ENCODE measurements around the gene IPO11. TPM values are rescaled to one million over a fixed set of nuclear protein-coding genes. Genes with fewer than 3 reads are reported as not detected.

The IPO11 gene
- total and polyA plus RNA-seq, 2 of the 4 experiments (the other 2 are of a cell fraction): 12.6 to 40.0 TPM

DNA sequence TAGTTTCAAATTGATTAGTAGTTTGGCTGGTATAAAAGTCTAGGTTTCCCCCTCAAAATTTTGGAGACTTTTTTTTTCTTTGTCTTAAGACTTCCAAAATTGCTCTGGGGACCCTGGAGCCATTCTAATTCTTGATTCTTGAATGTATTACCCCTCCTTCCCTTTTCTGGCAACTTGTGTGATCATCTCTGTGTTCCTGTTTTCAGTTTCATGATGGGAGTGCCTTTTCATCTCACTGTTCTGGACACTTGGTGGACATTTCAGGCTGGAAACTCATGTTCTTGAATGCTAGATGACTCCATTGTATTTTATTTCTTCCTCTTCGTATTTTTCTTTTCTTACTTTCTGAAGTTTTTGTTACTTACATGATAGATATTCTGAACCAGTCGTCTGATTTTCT lies 108.8 kb downstream of the IPO11 start:
- Histone ChIP-seq H3K23ac (ENCODE audit: low read depth, low read length) (no peak overlapping the region), H3K27me3 (ENCODE audit: control insufficient read depth, insufficient read depth, low read length) (no peaks in the 10 kb centered on the region), H3K4me3 (ENCODE audit: insufficient read depth, low read depth, low read length) (no peak overlapping the region), H3K4ac (ENCODE audit: low read depth, low read length) (no peak overlapping the region), H4K91ac (ENCODE audit: insufficient read depth, low read depth, low read length) (no peak overlapping the region), H3K9me1 (ENCODE audit: insufficient read depth, low read length) (no peaks in the 10 kb centered on the region), H3K79me1 (ENCODE audit: low read depth in 1 of 2, low read length in 2 of 2) (no peaks in the 10 kb centered on the region), H4K8ac (ENCODE audit: low read depth in 2 of 2, low read length in 2 of 2) (no peak overlapping the region), H3K9me3 (ENCODE audit: control insufficient read depth, insufficient read depth, low read length) (no peaks in the 10 kb centered on the region), H3K14ac (replicated peaks; ENCODE audit: low read depth, low read length) (no peak overlapping the region), H2AK5ac (ENCODE audit: low read depth, low read length) (no peak overlapping the region), H3K56ac (ENCODE audit: extremely low read depth, insufficient read depth, low read length) (no peak overlapping the region), H3K27ac (ENCODE audit: insufficient read depth, low read length) (no peak overlapping the region), H3K9ac (ENCODE audit: low read depth, low read length) (no peak overlapping the region), H2BK15ac (ENCODE audit: low read depth, low read length) (no peak overlapping the region), H4K5ac (ENCODE audit: low read depth, low read length) (no peak overlapping the region), H2AK9ac (replicated peaks; ENCODE audit: low read depth, low read length, poor library complexity) (no peak overlapping the region), H3K4me1 (ENCODE audit: control insufficient read depth, insufficient read depth, low read length) (no peaks in the 10 kb centered on the region), H2BK5ac (ENCODE audit: low read depth, low read length, poor library complexity, severe bottlenecking) (no peak overlapping the region), H3K36me3 (ENCODE audit: control insufficient read depth, insufficient read depth, low read length) (no peaks in the 10 kb centered on the region), H2AFZ (replicated peaks; ENCODE audit: low read length, poor library complexity) (no peak overlapping the region), H2BK20ac (ENCODE audit: low read depth, low read length) (no peak overlapping the region), H3K18ac (ENCODE audit: low read depth, low read length) (no peak overlapping the region), H2BK120ac (ENCODE audit: low read depth, low read length) (no peak overlapping the region), H3K4me2 (ENCODE audit: low read depth, low read length) (no peak overlapping the region), H4K20me1 (ENCODE audit: insufficient read depth, low read length) (no peaks in the 10 kb centered on the region)
- TF ChIP-seq MXI1 (IDR thresholded peaks at IDR 0.05; ENCODE audit: borderline replicate concordance, low read depth, low read length) (no peak), NFE2L2 (IDR thresholded peaks at IDR 0.05; ENCODE audit: low read depth, low read length) (no peak)
- ATAC-seq (ENCODE audit: low read depth) (no peak), DNase-seq (no peak)
- dilution Hi-C loops (cut with HindIII; ENCODE audit: low sequenced_read_pairs, unreplicated experiment): no loop called here
- ChIA-PET CTCF (no interaction called here), POLR2A (ENCODE audit: unreplicated experiment) (no interaction called here)
- WGBS, 2 experiments (ENCODE audit: extremely low coverage in 2 of 2, insufficient read length in 1 of 2): no CpG with 5 or more reads among the region's 2 CpGs
- no TSS peak for BruUV-seq (replicated peaks)
- in situ Hi-C loops (cut with MboI; ENCODE audit: low sequenced_read_pairs): no loop called here
- intact Hi-C loops (cut with micrococcal nuclease): no loop called here

All from IMR-90 (cell line).